Activated T-cell treated with anti-CD3 and anti-CD28 coated beads for 48 hours (primary cell): Measurements from ENCODE around the gene ARMS2.

Experiments
- DNase-seq: peaks from one replicate; pipeline ENCODE4 v3.0.0-alpha.2; 2020; ENCODE audit warnings: low read depth

ARMS2 gene, protein sequence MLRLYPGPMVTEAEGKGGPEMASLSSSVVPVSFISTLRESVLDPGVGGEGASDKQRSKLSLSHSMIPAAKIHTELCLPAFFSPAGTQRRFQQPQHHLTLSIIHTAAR

DNA sequence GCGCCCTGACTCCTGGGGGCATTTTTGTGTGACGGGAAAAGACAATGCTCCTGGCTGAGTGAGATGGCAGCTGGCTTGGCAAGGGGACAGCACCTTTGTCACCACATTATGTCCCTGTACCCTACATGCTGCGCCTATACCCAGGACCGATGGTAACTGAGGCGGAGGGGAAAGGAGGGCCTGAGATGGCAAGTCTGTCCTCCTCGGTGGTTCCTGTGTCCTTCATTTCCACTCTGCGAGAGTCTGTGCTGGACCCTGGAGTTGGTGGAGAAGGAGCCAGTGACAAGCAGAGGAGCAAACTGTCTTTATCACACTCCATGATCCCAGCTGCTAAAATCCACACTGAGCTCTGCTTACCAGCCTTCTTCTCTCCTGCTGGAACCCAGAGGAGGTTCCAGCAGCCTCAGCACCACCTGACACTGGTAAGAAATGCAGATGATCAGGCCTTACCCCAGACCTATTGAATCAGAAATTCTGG lies at the start of gene ARMS2:
ARMS2 (plus strand) TSS at position 51 of the 478 bp plus-strand sequence; CDS start at position 126, 75 bp downstream.
- no peak for DNase-seq

DNA sequence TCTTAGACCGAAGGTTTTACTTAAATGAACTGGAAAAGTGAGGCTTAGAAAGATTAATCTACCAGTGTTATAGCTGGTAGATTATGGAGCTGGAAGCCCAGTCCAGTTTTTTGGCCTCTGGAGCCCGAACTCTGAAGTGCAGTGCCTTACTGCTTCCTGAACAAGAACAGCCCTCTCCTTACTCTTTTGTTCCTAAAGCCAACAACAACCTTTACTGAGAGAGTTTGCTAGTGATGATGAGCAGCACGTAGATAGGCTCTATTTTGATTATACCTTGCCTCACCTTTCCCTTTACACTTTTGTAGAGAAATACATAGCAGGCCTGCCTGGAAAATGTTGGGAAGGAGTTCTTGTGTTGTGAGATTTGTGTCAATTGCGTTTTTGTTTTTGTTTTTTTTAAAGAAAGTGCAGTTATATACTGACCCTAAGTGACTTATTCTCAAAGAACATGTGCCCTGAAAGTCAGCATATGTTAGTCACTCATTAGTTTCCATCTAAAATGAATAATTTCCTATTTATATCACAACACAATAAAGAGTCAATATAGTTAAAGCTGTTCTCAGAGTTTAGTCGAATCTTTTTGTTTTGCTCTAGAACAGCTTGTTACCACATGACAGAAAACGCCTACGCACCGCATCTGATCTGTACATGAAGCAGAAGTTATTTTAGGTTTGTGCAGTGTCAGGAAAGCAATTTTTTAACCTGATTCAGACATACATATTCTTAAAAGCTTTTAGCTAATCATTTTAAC lies 46.9 kb upstream of the ARMS2 start:
- DNase-seq = peak; percentile 19

DNA sequence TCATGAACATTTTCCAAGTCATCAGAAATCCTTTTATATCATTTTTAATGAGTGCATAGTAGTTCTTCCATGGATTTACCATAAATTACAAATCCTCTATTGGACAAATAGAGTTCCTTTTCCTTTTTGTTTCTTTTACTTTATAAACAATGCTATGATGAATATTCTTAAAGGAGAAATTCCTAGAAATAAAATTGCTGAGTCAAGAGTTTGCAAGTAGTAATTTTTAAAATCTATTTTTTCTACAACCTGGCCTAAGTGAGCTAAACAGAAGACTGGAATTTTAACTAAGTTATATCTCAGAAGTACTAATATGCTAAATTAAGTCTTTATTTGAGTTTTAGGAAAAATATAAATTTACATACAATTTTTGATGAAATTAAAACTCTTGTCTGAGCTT lies 41.1 kb upstream of the ARMS2 start:
- no peak for DNase-seq

DNA sequence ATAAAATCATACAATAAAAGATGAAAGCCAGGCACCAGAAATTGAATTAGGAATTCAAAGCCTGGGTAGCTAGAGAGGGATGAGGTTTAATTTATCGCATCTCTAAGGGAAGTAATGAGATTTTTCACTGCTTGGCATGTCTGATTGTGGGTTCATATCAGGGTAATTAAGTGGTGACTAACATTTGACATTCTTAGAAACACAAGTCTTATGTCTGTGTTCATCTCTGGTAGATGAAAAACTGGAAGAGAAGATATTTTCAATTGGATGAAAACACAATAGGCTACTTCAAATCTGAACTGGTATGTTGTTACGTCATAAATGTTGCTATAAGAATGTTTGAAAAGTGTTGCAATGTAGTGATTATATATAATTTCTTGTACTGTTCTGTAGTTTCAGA lies 36.8 kb upstream of the ARMS2 start:
- no peak for DNase-seq

DNA sequence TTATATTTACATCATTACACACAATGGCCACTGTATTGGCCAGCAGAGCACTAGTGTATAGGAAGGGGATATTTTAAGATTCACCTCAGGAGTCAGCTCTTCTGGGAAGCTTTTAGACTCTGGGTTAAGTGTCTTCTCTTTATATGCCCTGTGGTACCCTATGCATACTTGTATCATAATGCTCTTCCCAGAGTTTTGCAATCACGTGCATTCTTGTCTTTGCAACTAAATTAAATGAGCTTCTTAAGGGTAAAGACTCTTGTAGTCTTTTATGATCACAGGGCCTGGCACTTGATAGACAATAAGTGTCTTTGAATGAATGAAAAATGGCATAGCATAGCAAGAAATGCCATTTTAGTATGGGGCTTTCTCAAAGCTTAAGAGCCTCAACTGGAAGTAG lies 35.4 kb upstream of the ARMS2 start:
- no peak for DNase-seq

DNA sequence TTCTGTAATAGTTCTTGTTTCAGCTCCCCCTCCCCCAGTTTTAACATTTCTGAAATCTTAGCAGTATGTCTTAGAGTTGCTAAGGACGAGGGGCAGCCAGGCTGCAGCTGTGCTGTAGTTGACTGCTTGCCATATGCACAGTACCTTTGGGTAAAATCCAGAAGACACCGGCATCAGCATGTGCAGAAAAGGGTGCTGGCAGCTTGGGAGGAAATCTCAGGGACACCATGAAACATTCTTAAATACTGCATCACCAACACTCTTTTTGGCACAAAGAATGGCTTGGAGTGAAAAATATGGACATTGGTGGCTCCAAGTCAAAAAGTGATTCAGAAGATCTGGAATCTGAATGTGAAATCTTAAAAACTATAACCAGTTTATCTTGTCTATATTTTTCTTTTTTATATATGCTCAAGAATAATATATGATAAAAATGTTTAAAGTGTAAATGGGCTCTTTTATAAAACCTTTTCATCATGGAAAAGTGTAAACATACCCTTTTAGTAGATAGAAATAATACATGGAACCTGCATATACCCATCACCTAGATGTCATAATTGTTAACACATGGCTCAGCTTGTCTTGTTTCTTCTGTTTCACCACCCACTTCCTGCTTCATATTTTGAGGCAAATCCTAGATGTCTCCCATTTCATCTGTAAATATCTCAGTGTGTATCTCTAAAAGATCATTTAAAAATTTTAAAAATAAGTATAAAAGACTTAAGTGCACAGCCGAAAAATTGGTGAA lies 34.4 kb upstream of the ARMS2 start:
- DNase-seq = no peak

DNA sequence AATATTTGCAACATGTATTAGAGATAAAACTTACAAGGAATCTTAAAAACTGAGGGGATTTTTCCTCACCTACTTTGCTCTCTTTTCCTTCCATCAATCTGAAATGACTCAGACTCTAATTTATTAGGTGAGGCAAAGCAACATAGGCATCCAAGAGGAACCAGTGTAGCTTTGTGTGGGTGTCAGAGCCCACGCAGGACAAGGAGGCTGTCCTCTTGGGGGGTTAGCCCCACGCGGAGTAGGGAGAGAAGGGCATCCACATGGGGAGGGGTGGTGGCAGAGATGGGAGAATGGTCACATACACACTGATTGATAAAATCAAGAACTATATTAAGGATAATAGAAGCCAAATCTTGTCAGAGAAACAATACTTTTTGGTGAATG lies 33.8 kb upstream of the ARMS2 start:
- DNase-seq = no peak

DNA sequence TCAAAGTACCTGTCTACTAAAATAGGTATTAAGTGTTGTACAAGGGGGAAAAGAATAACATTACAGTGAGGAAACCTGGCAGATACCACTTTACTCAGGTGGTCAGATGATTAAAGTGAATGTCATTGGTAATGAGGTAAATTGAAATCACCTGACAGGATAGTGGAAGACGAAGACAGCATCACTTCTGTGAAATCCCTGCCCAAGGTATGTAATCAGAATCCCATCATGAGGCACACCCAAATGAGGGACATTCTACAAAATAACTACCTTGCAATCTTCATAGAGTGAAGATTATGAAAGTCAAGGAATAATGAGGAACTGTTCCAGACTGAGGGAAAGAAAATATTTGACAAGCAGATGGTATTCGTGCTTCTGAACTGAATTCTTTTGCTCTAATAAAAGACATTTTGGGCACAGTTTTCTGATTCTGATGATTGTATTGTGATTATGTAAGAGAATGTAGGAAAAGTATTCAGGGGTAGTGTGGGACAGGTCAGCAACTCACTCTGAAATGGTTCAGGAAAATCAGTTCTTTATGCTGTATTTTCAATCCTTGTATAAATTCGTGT lies 33.3 kb upstream of the ARMS2 start:
- no peak for DNase-seq

DNA sequence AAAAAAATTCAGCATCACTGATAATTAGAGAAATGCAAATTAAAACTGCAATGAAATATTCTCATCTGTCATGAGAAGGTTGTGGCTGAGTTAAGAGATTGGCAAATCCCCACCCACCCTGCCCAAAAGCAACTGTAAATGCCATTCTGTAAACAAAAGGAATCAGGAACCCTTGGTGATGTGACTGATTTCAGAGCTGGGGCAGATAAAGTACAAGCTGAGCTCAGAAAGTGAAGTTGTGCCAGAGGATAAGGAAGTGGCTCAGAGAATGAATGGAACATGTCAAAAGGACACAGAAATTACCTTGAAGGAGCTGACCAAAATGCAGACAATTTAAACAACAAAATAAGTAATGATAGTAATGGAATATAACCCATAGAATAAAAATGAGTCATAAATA lies 32.7 kb upstream of the ARMS2 start:
- no peak for DNase-seq

DNA sequence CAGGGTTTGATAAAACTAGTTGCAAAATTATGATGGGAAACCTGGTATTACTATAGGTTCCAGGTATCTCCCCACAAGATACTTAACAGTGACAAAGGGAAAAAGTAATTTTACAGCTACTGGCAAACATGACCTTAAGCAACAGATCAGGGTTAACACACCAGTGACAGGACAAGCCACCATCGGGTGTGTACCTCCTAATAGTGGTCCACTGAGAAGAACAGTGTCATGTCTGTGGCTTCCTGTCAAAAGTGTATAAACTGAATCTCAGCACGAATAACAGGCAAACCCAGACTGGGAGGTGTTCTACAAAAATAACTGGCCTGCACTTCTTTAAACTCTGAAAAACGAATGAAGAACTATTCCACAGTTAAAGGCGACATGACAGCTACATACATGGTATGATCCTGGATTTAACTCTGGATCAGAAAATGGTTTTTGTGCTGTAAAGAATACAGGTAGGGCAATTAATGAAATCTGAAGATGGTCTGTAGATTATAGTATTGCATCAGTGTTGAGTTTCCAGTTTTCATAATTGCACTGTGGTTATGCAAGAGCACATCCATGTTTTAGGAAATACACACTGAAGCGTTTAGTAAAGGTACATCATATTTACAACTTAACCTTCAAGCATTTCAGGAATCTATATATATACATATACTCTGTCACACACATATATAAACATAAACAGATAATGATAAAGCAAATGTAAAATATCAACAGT lies 32.0 kb upstream of the ARMS2 start:
- no peak for DNase-seq

DNA sequence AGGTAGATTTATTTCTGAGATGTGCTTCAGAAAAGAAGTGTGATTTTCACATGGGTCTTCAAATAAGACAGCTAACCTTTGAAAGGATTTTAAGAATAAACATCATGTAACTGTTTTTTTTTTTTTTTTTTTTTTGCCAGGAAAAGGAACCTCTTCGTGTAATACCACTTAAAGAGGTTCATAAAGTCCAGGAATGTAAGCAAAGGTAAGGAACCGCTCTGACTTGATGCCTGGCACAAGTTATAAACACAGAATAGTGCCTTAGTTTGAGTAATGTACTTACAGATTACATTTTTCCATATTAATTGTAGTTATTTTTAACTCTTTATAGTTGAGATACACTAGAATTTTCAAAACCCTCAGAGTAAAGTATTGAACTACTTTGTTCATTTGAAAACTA lies 30.4 kb upstream of the ARMS2 start:
- no peak for DNase-seq

DNA sequence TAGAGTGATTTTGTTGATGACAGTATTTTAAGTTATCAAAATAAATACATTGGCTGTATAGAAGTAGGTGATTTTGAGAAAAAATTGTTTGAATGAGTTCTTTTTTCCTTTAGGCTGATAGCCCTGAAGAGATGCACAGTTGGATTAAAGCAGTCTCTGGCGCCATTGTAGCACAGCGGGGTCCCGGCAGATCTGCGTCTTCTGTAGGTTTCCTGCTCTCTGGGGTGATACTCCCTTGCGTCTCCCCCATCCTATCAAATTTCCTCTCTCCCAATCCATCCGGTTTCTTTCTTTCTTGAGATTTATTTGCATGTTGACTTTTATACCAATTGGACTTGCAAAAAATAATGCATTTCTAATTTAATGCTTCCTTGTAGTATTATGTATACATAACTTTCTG lies 27.6 kb upstream of the ARMS2 start:
- DNase-seq = no peak

DNA sequence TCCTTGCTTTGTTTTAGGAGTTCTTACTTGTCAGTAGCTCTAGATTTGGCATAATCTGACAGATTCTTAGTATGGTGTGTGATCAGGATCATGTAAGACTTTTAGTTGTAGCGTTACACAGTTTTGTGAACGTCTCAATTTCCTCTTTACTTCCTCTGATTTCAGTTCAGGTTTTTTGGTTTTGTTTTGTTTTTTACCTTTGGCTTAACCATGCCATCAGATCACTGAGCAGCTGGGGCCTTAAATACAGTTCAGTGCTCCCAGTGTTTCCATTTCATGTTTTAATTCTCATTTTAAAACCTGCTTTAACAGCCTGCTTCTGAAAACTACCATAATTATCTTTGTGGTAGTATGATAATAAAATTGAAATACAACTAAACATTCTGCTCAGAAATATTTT lies 27.2 kb upstream of the ARMS2 start:
- no peak for DNase-seq

DNA sequence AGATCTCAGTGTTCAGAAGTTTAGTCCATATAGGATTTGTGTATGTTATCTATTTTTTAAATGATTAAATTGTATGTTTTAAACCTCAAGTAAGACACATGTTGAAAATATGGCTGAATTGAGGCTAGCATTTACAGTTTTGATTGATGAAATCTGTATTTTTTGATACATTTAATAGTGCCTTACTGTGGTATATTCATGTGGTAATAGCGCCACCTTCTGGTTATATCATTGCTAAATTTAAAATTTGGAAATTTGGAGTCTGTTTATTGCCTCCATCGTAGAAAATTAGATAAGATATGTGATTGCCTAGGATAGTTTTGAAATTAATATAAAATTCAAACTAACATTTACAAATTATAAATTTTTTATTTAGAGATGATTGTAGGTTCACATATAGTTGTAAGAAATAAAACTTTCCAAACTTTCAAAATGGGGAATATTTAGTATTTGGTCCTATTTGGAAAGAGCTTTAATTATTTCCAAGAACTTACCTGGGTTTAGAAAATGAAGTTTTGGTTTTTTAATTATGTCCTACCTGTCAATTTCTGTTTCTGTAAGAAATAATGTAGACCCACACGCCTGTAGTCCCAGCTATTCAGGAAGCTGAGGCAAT lies 19.1 kb upstream of the ARMS2 start:
- DNase-seq = no peak

DNA sequence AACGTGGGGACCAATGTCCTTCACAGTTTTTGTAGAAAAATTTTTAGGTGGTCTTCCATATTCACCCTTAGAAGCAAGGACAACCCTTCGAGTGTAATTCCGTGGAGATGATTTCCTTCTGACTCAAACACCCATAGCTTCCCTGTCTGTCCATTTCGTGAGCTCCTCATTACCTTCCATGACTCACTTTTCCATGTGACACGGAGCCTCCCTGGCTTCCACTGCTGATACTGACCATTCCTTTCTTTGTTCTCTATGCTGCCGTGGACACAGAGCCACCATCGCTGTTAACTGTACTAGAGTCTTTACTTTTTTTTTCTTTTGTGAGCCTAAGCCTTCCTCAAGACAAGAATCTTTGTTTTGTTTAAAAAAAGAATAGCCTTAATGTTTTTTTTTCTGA lies 12.5 kb upstream of the ARMS2 start:
- no peak for DNase-seq

DNA sequence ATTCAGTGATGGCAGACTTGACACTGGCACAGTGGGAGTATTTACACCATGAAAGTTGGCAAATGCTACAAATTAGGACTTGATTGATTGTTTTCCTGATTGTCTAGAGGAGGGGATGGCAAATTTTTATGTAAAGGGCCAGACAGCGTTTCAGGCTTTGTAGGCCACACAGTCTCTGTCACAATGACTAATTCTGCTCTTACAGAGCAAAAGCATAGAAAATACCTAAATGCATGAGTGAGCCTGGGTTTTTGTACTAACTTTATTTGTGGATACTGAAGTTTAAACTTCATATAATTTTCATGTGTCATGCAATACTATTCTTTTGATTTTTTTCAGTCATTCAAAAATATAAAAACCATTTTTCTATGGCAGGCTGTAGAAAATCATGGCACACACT lies 9.0 kb upstream of the ARMS2 start:
- DNase-seq = no peak

DNA sequence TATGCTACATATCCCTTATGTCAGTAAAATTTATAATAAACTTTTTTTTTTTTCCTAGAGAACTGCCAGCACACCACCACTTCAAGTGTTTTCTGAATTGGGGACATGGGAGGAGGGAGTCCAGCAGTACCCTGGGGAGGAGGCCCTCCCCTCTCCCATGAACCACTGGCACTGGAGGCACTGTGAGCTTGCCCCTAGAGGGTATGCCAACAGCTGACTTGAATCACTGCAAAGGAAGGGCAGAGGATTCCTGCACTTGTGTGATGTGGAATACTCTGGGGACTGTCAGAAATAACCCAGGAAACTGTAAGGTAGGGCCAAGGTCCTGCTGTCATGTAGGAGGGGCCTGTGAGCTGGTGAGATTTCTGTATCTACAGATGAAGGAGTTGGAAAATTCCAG lies 8.5 kb upstream of the ARMS2 start:
- no peak for DNase-seq

DNA sequence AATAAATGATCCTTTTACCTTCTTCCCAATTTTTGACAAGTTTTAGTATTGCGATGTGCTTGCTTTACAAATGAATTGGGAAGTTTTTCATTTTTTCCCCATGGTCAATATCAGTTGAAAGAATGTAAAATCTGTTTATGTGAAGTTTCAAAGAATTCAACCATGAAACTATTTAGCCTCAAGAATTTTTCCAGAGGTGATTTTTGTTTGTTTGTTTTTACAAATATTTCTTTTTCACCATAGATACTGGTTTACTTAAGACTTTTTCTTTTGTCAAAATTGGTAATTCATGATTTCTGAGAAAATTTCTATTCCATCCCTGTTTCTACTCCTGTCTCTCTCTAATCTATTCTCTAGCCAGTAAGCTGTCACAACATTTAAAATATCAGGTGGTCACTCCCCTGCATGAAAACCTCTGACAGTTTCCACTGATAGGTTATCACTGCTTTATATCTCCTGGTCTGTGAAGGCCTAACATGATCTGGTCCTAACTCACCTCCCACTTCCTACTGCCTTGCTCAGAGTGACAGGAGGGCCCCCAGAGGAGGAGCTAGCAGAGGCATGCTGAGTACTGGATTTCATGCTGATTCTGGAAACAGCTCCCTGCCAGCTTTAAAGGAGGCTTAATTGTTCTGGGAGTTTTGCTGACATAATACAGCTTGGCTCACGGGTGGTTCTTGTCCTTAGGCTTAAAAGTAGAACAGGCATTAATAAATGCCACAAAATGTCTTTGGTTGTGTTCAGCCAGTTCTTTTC lies 7.6 kb upstream of the ARMS2 start:
- no peak for DNase-seq

DNA sequence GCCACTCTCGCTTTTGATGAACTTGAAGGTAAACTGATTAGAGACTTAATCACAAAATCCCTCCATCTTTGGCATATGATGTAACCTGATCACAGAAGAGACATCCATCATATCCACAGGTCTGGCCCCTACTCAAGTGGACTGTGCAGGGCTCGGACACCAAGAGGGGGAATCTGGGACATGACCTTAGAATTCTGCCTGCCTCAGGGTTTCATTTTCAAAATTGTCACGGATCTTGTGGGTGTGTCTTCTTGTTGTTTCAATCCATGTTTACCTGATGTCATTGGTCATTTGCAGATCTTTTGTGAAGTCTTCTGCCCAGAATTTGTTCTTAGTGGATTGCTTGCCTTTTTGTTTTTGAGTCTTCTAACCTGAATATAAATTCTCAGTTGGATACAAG lies 5.9 kb upstream of the ARMS2 start:
- no peak for DNase-seq

DNA sequence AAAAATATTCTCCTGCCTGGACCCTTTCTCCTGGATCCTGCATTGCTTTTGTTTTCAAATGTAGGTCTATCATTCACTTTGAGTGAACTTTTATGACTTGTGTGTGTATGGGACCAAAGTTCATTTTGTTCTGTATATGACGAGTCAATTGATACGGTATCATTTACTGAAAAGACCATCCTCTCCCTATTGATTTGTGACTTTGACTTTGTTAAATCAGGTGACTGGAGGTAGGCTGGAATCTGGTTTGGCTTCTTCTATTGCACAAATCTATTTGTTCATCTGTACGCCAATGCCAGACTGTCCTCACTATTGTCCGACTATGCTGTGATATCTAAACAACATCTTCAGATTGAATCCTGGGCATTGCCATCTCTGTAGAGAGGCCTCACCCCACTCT lies 5.3 kb upstream of the ARMS2 start:
- no peak for DNase-seq

DNA sequence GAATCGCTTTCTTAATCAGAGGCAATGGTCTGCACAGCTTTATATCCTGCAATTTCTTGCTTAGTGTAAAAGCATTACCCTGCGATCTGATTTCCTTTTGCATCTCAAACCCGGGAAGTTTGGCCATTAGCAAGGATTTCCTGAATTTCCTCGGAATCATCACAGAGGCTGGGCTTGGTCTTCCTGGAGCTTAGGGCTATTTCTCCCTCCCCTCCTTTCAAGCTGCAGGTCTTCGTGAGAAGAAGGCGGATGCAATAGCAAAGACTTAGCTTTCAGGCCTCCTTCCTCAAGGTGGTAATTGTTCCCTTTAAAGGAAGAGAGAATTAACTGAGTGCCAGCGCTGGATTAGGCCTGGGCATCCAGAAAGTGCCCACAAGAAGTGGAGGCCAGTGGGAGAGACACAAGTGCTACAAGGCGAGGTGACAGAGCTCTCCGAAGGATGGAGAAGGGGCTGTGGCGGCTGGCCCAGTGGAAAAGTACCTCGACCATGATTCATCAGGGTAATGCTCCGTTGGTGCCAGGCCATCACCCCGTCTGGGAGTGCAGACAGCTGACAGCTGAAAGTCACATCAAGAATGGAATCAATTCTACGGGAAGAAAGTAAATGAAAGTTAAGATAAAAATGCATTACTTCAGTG lies 4.0 kb upstream of the ARMS2 start:
- DNase-seq = no peak
